ENCODE measurements around the gene GTPBP6. TPM values are rescaled to one million over a fixed set of nuclear protein-coding genes. Genes with fewer than 3 reads are reported as not detected.

GTPBP6 gene
- total and polyA plus RNA-seq, 2 experiments from 2014 or later = 41.4 to 66.8 TPM

GRCh38 chrX:361231-362145, 42.9 kb upstream of the GTPBP6 start:
- no peak overlapping the region for H3K4me3 Mint-ChIP-seq
- Histone ChIP-seq H3K79me2 (replicated peaks; ENCODE audit: insufficient read depth) (peaks cover 35% of the 10 kb centered on the region), H3K4me3 (no peak overlapping the region), H3K27me3 (ENCODE audit: insufficient read depth) (no peaks in the 10 kb centered on the region), H3K9me2 (ENCODE audit: insufficient read depth) (no peaks in the 10 kb centered on the region), H4K20me1 (replicated peaks; ENCODE audit: insufficient read depth) (peaks cover 22% of the 10 kb centered on the region), H3K4me2 (no peak overlapping the region), H3K27ac (ENCODE audit: low read depth) (no peak overlapping the region), H3K4me1 (ENCODE audit: insufficient read depth) (no peaks in the 10 kb centered on the region), H3K36me3 (ENCODE audit: insufficient read depth) (no peaks in the 10 kb centered on the region; the same call in 1 of the 2 replicates), H2AFZ (no peak overlapping the region), H3F3A (replicated peaks; ENCODE audit: low read depth) (no peaks in the 10 kb centered on the region)
- H3K4me1 Mint-ChIP-seq = no peaks in the 10 kb centered on the region
- no peak for TF ChIP-seq CREB1 (CRISPR knock-in tag; IDR thresholded peaks at IDR 0.05; ENCODE audit: low read depth)
- TF ChIP-seq ZNF114 (CRISPR knock-in tag; IDR thresholded peaks at IDR 0.05) = no peak
- TF ChIP-seq JUNB (IDR thresholded peaks at IDR 0.05; ENCODE audit: unreplicated experiment) = no peak
- TF ChIP-seq STAT1 (IDR thresholded peaks at IDR 0.05; ENCODE audit: unreplicated experiment) = no peak
- TF ChIP-seq POLR2AphosphoS5 (IDR thresholded peaks at IDR 0.05; ENCODE audit: low read depth) = no peak
- TF ChIP-seq CTCF (conservative IDR thresholded peaks at IDR 0.05; ENCODE audit: low read depth in 2 of 2) = no peak
- TF ChIP-seq NANOG (IDR thresholded peaks at IDR 0.05; ENCODE audit: borderline replicate concordance) = no peak
- TF ChIP-seq EZH2phosphoT487 (IDR thresholded peaks at IDR 0.05; ENCODE audit: unreplicated experiment) = no peak
- no peak for TF ChIP-seq EZH2 (IDR thresholded peaks at IDR 0.05; ENCODE audit: low read depth, unreplicated experiment)
- TF ChIP-seq ZNF331 (CRISPR knock-in tag; IDR thresholded peaks at IDR 0.05; ENCODE audit: low read depth) = no peak
- TF ChIP-seq REST (IDR thresholded peaks at IDR 0.05; ENCODE audit: unreplicated experiment) = no peak
- no peak for TF ChIP-seq ZNF462 (CRISPR knock-in tag; IDR thresholded peaks at IDR 0.05)
- no peak for TF ChIP-seq ETS1 (IDR thresholded peaks at IDR 0.05)
- H3K9me3 Mint-ChIP-seq = peaks cover 8% of the 10 kb centered on the region
- ATAC-seq = no peak
- H3K27me3 Mint-ChIP-seq (ENCODE audit: insufficient read depth, low read depth, poor library complexity) = peaks cover 12% of the 10 kb centered on the region
- H3K36me3 Mint-ChIP-seq (ENCODE audit: low read depth) = peaks cover 57% of the 10 kb centered on the region
- DNase-seq (ENCODE audit: low spot score) = no peak
- no peak overlapping the region for H3K27ac Mint-ChIP-seq
